Vagina (tissue), 2 donors: ENCODE data around the gene CREBBP.

Experiments
- POLR2AphosphoS5 ChIP-seq, 2 donors: sonication (generic); formaldehyde crosslinking; IDR thresholded peaks; one replicate each; pipeline ENCODE4 v1.9.0; 2017; ENCODE audit warnings: antibody characterized with exemption in 2 of 2, mild to moderate bottlenecking in 2 of 2, low read depth in 1 of 2; ENCODE audit not compliant: insufficient read depth in 1 of 2
- TF ChIP-seq, protein P1 (sequence below), 3 experiments: fragments of 450-650 bp in 2 of 3; fragments of 200-600 bp in 1 of 3; sonication (generic) in 1 of 3; IDR thresholded peaks; one replicate each; pipeline ENCODE4 v1.5.1; 2017 to 2019; ENCODE audit warnings: antibody characterized with exemption in 3 of 3, mild to moderate bottlenecking in 2 of 3, moderate library complexity in 2 of 3

DNA sequence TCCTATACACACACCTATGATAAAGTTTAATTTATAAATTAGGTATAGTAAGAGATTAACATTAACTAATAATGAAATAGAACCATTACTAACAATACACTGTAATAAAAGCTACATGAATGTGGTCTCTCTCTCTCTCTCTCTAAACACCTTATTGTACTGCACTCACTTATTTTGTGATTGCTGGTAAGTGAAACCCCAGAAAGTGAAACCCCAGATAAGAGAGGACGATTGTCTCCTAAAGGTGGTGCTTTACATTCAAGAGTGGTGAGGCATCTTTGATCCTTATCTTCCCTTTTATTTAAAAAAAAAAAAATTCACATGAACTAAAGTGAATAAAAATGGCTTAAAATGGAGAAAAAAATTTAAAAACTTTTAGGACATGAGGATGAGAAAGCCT, 83.0 kb downstream of the CREBBP start:
- TF ChIP-seq POLR2AphosphoS5 (IDR thresholded peaks at IDR 0.05; ENCODE audit: insufficient read depth in 1 of 2, low read depth in 1 of 2) = no peak
- TF ChIP-seq, protein P1, sequence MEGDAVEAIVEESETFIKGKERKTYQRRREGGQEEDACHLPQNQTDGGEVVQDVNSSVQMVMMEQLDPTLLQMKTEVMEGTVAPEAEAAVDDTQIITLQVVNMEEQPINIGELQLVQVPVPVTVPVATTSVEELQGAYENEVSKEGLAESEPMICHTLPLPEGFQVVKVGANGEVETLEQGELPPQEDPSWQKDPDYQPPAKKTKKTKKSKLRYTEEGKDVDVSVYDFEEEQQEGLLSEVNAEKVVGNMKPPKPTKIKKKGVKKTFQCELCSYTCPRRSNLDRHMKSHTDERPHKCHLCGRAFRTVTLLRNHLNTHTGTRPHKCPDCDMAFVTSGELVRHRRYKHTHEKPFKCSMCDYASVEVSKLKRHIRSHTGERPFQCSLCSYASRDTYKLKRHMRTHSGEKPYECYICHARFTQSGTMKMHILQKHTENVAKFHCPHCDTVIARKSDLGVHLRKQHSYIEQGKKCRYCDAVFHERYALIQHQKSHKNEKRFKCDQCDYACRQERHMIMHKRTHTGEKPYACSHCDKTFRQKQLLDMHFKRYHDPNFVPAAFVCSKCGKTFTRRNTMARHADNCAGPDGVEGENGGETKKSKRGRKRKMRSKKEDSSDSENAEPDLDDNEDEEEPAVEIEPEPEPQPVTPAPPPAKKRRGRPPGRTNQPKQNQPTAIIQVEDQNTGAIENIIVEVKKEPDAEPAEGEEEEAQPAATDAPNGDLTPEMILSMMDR (IDR thresholded peaks at IDR 0.05) = no peak
